ENCODE measurements around the gene PLCB3.
"Not testable (repeated sequence)": the region's sequence is repeated elsewhere in the genome, so short reads cannot be mapped to it uniquely, and the experiment has no call there.

The PLCB3 gene

DNA sequence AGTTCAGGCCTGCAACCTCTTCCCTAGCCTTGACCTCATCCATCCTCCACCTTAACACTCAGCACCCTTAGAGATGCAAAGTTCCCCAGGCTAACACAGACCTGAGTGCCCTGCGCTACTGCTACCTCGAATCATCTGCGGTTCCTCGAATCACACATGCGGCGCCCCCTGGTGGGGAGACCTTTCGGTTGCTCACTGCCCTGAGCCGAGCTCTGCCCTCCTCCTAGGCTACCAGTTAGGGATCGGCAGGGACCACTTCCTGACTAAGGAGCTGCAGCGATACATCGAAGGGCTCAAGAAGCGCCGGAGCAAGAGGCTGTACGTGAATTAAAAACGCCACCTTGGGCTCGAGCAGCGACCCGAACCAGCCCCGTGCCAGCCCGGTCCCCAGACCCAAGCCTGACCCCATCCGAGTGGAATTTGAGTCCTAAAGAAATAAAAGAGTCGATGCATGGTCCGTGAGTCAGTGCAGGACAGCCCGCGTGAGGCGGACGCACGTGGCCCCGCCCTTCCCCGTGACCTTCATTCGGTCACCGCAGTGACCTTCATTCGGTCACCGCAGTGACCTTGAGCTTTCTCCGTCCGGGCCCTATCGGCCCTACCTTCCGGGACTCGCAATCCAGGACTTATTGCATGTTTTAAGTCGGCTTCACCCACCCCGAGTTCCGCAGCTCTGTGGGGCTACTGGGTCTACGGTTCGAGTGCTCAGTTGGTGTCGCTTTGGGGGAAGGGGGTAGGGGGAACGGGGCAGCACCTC, 53.2 kb downstream of the PLCB3 start:
- DNase-seq (ENCODE audit: low read depth): peak; percentile 74

DNA sequence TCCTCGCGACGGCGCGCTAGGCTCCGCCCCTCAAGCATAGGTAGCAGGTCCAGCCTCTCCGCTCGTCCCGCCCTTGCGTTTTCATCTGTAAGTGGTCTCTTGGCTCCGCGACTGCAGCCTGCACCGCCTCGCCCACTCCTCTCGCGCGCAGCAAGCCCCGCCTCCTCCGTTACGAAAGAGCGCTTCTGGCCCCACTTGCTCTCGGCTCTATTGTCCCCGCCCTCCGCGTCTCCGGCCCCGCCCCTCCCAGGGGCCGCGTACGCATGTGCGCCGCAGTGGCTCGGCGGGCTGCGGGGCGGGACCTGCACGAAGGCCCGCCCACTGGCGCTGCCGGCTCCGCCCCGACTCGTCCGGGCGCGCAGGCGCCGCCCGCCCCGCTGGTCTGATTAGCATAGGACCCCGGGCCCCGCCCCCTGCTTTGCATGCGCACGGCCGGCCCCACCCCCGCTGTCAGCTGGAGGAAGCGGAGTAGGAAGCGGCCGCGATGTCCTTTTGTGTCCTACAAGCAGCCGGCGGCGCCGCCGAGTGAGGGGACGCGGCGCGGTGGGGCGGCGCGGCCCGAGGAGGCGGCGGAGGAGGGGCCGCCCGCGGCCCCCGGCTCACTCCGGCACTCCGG, 53.9 kb downstream of the PLCB3 start, which contains the start of gene ESRRA:
Gene ESRRA (plus strand): TSS at position 450 of the 616 bp plus-strand sequence. CDS start 1,656 bp downstream, outside the sequence.
- peak; percentile 98 for DNase-seq (ENCODE audit: low read depth)

DNA sequence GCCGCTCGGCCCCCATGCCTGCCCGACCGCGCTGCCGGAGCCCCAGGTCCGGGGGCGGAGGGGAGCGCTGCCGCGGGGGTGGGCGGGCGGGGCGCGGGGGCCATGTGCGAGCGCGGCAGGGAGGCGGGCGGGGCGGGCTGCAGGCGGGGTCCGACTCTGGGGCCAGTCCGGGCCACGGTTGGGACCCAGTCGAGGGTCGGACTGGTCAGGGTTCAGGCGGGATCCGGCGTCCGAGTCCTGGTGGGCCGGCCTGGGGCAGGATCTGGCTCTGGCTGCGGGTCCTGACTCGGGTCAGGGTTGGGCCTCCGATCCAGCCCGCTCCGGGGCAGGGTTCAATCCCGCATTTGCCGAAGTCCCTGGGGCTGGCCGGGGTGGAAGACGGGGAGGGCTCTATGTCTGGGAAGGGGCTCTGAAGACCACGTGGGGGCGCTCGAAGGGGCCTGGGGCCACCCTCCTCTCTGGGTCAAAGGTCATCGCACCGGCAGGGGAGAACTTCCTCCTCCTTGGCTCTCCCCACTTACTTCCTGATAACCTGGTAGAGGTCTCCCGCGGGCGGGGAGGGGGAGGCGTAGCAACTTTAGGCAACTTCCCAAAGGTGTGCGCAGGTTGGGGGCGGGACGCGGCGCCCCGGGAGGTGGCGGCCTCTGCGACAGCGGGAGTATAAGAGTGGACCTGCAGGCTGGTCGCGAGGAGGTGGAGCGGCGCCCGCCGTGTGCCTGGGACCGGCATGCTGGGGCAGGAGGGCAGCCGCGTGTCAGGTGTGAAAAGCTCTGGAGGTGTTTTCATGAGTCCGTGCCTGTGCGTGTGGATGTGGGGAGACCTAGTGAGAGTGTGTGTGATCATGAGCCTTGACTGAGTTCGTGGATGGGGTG, 54.6 kb downstream of the PLCB3 start:
- peak; percentile 72 for DNase-seq (ENCODE audit: low read depth)

DNA sequence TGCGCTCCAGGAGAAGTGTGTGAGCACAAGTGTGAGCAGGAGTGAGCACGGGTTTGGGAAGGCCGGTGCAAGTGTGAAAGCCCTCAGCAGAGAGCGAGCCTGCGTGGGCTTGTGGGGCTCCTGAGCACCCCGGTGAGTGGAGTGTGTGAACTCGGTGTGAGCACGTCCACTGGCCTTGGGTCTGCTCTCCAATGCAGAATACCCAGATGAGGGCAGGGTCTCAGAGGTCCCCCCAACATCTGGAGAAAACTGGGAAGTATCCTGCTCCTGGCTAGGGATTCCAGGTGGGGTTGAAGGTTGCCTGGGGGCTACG, 55.2 kb downstream of the PLCB3 start:
- no peak for DNase-seq (ENCODE audit: low read depth)

DNA sequence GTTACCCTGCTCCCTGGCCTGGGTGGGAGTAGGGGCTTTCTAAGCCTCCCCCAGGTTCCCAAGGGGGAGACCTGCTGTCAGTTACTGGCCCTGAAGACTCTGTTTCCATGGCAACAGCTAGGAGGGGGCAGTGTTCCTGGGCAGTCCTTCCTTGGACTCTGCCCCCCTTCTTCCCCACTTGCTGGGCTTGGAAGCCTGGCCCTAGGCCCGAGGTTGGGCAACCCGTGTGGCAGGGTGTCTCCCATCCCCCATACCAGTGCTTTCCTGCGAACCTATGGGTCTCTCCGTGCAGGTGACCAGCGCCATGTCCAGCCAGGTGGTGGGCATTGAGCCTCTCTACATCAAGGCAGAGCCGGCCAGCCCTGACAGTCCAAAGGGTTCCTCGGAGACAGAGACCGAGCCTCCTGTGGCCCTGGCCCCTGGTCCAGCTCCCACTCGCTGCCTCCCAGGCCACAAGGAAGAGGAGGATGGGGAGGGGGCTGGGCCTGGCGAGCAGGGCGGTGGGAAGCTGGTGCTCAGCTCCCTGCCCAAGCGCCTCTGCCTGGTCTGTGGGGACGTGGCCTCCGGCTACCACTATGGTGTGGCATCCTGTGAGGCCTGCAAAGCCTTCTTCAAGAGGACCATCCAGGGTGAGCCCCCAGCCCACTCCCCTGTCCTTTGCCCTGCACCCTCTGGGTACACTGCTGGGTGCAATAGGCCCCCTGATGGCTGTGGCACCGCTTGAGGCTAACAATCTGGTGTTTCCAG, 55.7 kb downstream of the PLCB3 start:
- no peak for DNase-seq (ENCODE audit: low read depth)

DNA sequence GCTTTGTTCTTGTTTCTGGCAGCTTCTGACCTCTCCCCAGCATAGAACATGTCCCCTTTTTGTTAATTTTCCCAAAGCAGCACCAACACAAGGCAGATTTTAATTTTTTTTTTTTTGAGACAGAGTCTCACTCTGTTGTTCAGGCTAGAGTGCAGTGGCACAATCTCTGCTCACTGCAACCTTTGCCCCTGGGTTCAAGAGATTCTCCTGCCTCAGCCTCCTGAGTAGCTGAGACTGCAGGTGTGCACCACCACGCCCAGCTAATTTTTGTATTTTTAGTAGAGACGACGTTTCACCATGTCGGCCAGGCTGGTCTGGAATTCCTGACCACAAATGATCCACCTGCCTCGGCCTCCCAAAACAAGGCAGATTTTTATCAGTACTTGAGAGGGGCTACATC, 56.5 kb downstream of the PLCB3 start:
- DNase-seq (ENCODE audit: low read depth): not testable (repeated sequence)

DNA sequence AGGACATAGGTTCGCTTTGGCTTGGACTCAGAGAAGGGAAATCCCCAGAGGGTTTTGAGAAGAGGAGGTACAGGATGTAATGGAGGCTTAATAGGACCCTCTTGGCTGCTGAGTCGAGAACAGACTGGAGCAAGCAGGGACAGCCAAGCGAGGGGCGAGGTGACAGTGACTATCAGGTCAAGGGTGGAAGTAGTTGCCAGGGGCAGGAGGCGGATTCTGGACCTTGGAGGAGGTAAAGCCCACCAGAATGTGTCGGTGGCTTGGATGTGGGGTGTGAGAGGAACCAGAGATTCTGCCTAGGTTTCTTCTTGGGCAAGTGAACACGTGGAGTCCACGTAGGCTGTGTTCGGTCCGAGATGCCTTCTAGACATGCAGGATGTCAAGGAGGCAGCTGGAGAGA, 61.6 kb downstream of the PLCB3 start:
- no peak for DNase-seq (ENCODE audit: low read depth)

DNA sequence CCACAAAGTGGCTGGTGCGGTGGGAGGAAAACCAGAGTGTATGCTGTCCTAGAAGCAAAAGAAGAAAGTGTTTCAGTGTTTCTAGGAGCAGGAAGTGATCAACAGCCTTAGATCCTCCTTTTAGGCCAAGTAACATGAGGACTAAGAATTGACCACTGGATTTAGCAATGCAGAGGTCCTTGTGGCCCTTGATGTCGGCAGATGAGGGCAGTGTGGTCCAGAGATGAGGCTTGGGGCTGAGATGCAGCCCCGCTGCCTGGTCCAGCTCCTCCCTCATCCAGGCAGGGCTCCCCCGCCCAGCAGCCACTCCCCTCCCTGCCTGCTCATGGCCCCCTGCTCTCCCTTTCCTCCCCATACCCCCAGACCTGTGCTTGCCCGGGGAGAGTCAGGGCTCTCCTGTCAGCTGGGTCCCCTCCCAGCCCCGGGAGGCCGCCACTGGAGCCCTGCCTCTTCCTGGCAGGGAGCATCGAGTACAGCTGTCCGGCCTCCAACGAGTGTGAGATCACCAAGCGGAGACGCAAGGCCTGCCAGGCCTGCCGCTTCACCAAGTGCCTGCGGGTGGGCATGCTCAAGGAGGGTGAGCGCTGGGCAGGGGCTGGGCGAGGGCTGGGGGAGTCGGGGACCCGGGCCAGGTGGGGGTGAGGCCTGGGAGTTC, 62.3 kb downstream of the PLCB3 start:
- no peak for DNase-seq (ENCODE audit: low read depth)

DNA sequence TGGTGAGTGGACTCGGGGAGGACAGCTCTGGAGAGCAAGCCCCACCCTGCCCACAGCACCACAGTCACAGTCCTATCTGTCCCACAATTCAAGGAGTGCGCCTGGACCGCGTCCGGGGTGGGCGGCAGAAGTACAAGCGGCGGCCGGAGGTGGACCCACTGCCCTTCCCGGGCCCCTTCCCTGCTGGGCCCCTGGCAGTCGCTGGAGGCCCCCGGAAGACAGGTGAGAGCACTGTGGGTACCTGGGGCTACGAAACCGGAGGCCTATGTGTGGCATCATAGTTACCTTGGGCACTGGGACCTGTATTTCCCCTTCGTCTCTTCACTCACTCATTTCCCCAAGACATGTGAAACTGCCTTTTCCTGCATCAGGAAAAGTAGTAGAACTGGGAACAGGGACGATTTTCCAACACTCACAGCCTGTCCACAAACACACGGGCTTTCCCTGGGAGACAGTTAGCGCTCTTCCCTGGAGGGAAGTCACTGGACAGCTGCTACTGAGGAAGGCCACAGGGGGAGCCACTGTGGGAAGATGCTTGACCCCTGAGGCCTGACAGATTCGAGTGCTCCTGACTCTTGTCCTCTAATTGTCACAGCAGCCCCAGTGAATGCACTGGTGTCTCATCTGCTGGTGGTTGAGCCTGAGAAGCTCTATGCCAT, 62.9 kb downstream of the PLCB3 start:
- no peak for DNase-seq (ENCODE audit: low read depth)

DNA sequence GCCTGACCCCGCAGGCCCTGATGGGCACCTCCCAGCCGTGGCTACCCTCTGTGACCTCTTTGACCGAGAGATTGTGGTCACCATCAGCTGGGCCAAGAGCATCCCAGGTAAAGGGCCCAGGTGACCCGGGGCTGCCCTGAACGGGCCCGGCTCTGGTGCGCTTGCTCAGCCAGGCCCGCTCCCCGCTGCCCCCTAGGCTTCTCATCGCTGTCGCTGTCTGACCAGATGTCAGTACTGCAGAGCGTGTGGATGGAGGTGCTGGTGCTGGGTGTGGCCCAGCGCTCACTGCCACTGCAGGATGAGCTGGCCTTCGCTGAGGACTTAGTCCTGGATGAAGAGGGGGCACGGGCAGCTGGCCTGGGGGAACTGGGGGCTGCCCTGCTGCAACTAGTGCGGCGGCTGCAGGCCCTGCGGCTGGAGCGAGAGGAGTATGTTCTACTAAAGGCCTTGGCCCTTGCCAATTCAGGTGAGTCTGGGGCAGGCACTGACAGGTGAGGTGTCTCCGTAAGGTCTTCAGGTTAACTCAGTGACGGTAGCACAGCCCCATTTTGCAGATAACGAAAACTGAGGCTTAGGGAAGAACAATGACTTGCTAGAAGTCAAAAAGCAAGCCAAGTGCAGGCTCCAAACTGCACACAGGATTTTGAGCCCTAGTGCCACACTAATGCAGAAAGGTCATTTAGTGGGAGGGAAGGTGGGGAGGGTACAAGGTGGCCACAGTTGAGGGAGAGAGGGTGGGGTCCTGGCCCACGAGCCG, 63.7 kb downstream of the PLCB3 start:
- DNase-seq (ENCODE audit: low read depth): no peak

DNA sequence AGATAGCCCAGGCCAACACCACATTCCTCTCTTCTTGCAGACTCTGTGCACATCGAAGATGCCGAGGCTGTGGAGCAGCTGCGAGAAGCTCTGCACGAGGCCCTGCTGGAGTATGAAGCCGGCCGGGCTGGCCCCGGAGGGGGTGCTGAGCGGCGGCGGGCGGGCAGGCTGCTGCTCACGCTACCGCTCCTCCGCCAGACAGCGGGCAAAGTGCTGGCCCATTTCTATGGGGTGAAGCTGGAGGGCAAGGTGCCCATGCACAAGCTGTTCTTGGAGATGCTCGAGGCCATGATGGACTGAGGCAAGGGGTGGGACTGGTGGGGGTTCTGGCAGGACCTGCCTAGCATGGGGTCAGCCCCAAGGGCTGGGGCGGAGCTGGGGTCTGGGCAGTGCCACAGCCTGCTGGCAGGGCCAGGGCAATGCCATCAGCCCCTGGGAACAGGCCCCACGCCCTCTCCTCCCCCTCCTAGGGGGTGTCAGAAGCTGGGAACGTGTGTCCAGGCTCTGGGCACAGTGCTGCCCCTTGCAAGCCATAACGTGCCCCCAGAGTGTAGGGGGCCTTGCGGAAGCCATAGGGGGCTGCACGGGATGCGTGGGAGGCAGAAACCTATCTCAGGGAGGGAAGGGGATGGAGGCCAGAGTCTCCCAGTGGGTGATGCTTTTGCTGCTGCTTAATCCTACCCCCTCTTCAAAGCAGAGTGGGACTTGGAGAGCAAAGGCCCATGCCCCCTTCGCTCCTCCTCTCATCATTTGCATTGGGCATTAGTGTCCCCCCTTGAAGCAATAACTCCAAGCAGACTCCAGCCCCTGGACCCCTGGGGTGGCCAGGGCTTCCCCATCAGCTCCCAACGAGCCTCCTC, 64.6 kb downstream of the PLCB3 start:
- not testable (repeated sequence) for DNase-seq (ENCODE audit: low read depth)

DNA sequence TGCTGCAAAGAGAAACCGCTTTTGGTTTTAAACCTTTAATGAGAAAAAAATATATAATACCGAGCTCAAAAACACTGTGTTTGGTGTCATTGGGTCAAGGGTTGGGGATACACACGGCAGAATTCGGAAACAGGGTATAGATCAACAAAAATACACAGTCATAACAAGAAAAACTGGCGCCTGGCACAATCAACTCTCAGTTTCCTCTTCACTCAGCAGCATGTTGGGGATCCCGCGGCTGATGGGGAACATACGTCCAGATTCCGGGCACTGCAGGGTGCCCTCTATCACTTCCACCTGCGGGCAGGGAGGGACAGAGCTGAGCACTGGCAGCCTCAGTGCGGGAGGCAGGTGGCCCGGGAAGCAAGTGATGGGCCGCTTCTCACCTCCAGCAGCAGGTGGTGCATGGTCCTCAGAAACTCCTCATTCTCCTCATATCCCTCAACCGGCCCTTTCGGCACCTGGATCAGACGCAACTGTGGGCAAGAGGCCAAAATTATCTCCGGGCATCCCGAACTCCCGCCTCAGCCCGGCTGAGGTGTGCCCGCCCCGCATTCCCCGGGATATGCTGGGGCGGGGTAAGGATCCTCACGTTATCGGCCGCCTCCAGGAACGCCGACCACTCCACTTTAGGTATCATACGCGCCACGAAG, 65.5 kb downstream of the PLCB3 start:
- peak; percentile 37 for DNase-seq (ENCODE audit: low read depth)

DNA sequence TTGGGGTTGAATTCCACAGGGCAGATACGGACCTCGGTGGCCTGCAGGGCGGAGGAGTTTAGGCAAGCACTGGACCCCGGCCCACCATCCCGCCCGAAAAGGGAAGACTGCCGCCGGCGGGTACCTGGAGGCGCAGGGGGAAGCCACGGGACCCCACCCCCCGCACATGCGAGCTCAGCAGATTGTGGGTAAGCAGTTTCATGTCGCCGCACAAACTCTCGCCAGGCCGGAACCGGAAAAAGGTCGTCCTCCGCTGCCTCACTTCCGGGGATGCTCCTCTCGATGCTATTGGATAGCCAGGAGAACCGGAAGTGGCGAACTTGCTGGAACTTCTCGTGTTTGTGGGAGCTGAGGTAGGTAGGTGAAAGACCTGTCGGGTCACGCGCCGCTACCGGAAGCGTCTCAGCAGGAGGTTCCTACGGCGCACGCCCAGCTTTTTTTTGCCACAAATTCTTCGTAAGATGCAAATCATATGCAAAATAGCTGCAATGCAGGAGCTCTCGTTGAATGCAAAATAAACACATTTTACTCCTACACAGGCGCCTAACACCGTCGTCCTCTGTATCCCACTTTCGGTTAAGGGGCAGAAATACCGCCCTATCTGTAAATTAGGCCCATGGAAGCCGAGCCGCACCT, 66.1 kb downstream of the PLCB3 start, which contains the start of gene TRMT112:
Gene TRMT112 (minus strand): TSS at position 235 of the 636 bp plus-strand sequence. CDS start 33 bp downstream, at position 202.
- DNase-seq (ENCODE audit: low read depth): peak; percentile 99

DNA sequence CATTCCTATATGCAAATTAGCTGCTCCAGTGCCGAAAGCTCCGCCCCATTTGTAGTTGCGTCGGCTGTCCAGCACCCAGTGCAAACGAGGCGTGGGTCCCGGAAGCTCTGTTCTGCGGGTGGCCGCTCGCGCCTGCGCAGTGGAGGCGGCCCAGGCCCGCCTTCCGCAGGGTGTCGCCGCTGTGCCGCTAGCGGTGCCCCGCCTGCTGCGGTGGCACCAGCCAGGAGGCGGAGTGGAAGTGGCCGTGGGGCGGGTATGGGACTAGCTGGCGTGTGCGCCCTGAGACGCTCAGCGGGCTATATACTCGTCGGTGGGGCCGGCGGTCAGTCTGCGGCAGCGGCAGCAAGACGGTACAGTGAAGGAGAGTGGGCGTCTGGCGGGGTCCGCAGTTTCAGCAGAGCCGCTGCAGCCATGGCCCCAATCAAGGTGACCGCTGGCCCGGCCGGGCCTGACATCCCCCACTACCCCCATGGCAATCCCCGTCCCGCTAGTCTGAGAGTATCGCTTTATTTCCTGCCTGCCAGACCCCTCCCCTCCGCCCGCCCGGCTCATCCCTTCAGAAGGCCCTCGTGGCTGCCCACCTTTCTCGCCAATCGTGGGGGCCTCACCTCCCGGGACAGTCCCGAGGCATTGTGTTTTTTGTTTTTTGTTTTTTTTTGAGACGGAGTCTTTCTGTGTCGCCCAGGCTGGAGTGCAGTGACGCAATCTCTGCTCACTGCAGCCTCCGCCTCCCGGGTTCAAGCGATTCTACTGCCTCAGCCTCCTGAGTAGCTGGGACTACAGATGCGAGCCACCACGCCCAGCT, 66.8 kb downstream of the PLCB3 start, which contains the start of gene PRDX5:
Gene PRDX5 (plus strand): TSS at position 161 of the 805 bp plus-strand sequence. CDS start 95 bp downstream, at position 256.
- DNase-seq (ENCODE audit: low read depth): peak; percentile 91
